IPS-20b (cell line): ENCODE data around the gene TSACC.
"Not testable (repeated sequence)": the region's sequence is repeated elsewhere in the genome, so short reads cannot be mapped to it uniquely, and the experiment has no call there.

Experiments
- H3K27ac ChIP-seq: one replicate; pipeline ENCODE4 v1.5.1; 2013; ENCODE audit warnings: low read length
- H3K27me3 ChIP-seq: 2 replicates; pipeline ENCODE4 v1.6.1; 2013; ENCODE audit warnings: mild to moderate bottlenecking, low read length, inconsistent platforms; ENCODE audit not compliant: insufficient read depth
- H3K36me3 ChIP-seq: 2 replicates; pipeline ENCODE4 v1.6.1; 2013; ENCODE audit warnings: low read depth, mild to moderate bottlenecking, inconsistent platforms, low read length, moderate library complexity; ENCODE audit not compliant: insufficient read depth
- H3K4me1 ChIP-seq: 2 replicates; pipeline ENCODE4 v1.6.1; 2013; ENCODE audit warnings: mild to moderate bottlenecking, control low read depth, inconsistent platforms, low read length, moderate library complexity; ENCODE audit not compliant: insufficient read depth
- H3K4me3 ChIP-seq: 2 replicates; pipeline ENCODE4 v1.5.1; 2013; ENCODE audit warnings: mild to moderate bottlenecking, low read length, inconsistent platforms
- H3K9ac ChIP-seq: 2 replicates; pipeline ENCODE4 v1.6.1; 2013; ENCODE audit warnings: low read depth, mild to moderate bottlenecking, inconsistent platforms, low read length, moderate library complexity
- H3K9me3 ChIP-seq: 2 replicates; pipeline ENCODE4 v1.6.1; 2013; ENCODE audit warnings: mild to moderate bottlenecking, low read depth, low read length, inconsistent platforms; ENCODE audit not compliant: insufficient read depth

Gene TSACC

GRCh38 chr1:156368157-156368658 lies 29.9 kb downstream of the TSACC start:
- H3K4me1 ChIP-seq = peaks cover 8% of the 10 kb centered on the region
- H3K27ac ChIP-seq = no peak overlapping the region
- H3K27me3 ChIP-seq = peaks cover 52% of the 10 kb centered on the region

GRCh38 chr1:156368889-156369684 lies 30.8 kb downstream of the TSACC start, which contains the start of gene RHBG:
TSS of gene RHBG (plus strand) at chr1:156369211. CDS start at chr1:156369250, 39 bp downstream.
- peak within 1 kb of the TSS; percentile 80 for H3K4me3 ChIP-seq
- H3K9me3 ChIP-seq = no peaks in the 10 kb centered on the region
- no peak within 1 kb of the TSS for H3K27ac ChIP-seq

More at GRCh38 chr1:156368157-156368658, 29.9 kb downstream of the TSACC start:
- no peak overlapping the region for H3K4me3 ChIP-seq
- H3K9me3 ChIP-seq = no peaks in the 10 kb centered on the region
- no peaks in the 10 kb centered on the region for H3K36me3 ChIP-seq
- no peak overlapping the region for H3K9ac ChIP-seq

DNA sequence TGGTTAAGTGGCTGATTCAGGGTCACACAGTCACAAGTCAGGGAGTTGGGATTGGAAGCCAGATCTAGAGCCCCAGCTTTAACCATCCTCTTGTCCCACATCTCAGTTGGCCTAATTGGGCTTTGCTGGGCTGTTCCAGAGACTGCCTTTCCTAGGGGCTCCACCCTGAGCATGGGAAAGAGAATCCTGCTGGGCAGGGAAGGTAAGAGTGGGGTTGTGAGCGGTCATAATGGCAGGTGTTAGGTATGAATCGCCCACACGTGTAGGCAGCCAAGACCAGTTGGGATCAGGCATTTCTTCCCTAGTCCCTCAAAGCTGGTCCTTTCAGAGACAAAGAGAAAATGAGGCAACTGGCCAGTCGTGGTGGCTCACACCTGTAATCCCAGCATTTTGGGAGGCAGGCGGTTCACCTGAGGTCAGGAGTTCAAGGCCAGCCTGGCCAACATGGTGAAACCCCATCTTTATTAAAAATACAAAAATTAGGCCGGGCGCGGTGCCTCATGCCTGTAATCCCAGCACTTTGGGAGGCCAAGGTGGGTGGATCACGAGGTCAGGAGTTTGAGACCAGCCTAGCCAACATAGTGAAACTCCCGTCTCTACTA lies 31.5 kb downstream of the TSACC start:
- Histone ChIP-seq H3K4me3 (peak overlapping the region; percentile 80), H3K27me3 (peaks cover 48% of the 10 kb centered on the region), H3K9ac (peak overlapping the region; percentile 64; the same call in 1 of the 2 replicates)
- H3K27ac ChIP-seq, H3K9me3 ChIP-seq, H3K4me1 ChIP-seq, H3K36me3 ChIP-seq: not testable (repeated sequence)

More at GRCh38 chr1:156368889-156369684, 30.8 kb downstream of the TSACC start, which contains the start of gene RHBG:
- H3K4me1 ChIP-seq = peaks cover 8% of the 10 kb centered on the region
- no peaks in the 10 kb centered on the region for H3K36me3 ChIP-seq
- peak within 1 kb of the TSS; percentile 64; the same call in 1 of the 2 replicates for H3K9ac ChIP-seq
- H3K27me3 ChIP-seq = peaks cover 52% of the 10 kb centered on the region

DNA sequence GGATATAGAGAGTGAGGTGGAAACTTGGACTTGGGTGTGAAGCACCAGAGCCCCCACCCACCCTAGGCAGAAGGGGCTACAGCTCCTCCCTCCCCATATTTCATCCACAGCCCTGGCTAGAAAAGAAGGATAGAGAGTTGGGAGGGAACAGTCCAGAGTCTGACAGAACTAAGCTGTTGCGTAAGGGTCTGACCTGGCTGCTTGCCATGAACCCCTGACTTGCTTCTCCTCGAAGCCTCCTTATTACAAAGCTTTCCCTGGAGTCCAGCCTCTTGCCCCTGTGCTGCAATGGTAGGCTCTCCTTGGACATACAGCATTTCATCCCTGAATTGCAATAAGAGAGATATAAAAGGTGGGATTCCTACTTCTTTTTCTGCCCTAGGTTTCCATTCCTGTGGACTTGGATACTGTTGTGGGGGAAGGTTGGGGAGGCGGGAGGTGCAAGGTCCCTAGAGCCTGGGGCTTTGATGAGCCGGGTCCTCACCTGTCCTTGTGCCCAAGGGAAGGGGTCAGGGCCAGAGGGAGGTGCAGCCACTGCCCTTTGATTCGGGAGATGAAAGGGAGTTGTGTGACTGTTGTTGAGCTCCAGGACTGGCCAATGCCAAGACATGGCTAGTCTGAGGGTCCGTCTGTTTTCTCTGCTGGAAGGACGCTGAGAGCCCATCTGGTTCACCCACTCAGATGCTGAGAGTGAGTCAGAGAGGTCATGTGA lies 33.4 kb downstream of the TSACC start:
- Histone ChIP-seq H3K27me3 (peaks cover 48% of the 10 kb centered on the region), H3K4me1 (peaks cover 7% of the 10 kb centered on the region), H3K4me3 (no peak overlapping the region), H3K9me3 (no peaks in the 10 kb centered on the region), H3K36me3 (no peaks in the 10 kb centered on the region), H3K27ac (no peak overlapping the region), H3K9ac (no peak overlapping the region)

GRCh38 chr1:156372265-156372586 lies 33.9 kb downstream of the TSACC start:
- Histone ChIP-seq H3K27me3 (peaks cover 44% of the 10 kb centered on the region), H3K9me3 (no peaks in the 10 kb centered on the region), H3K27ac (no peak overlapping the region), H3K4me1 (peaks cover 3% of the 10 kb centered on the region), H3K4me3 (no peak overlapping the region), H3K36me3 (no peaks in the 10 kb centered on the region), H3K9ac (no peak overlapping the region)

- Histone ChIP-seq H3K4me1 (no peaks in the 10 kb centered on the region; the same call in 1 of the 2 replicates), H3K9ac (no peak overlapping the region), H3K27me3 (peaks cover 37% of the 10 kb centered on the region), H3K4me3 (no peak overlapping the region), H3K9me3 (no peaks in the 10 kb centered on the region), H3K36me3 (no peaks in the 10 kb centered on the region), H3K27ac (no peak overlapping the region)
These were observed 34.5 kb downstream of the TSACC start for GRCh38 chr1:156372876-156373275.

- Histone ChIP-seq H3K27me3 (peaks cover 30% of the 10 kb centered on the region), H3K4me1 (no peaks in the 10 kb centered on the region; the same call in 1 of the 2 replicates)
These were observed 35.2 kb downstream of the TSACC start for GRCh38 chr1:156373546-156373945.

GRCh38 chr1:156376146-156376545 lies 37.8 kb downstream of the TSACC start:
- H3K4me1 ChIP-seq = no peaks in the 10 kb centered on the region; the same call in 1 of the 2 replicates
- no peaks in the 10 kb centered on the region for H3K36me3 ChIP-seq
- H3K27ac ChIP-seq = no peak overlapping the region
- H3K27me3 ChIP-seq = peaks cover 13% of the 10 kb centered on the region
- no peak overlapping the region for H3K9ac ChIP-seq
- no peak overlapping the region for H3K4me3 ChIP-seq
- no peaks in the 10 kb centered on the region for H3K9me3 ChIP-seq

More at GRCh38 chr1:156373546-156373945, 35.2 kb downstream of the TSACC start:
- Histone ChIP-seq H3K4me3 (no peak overlapping the region), H3K9ac (no peak overlapping the region), H3K36me3 (no peaks in the 10 kb centered on the region), H3K9me3 (no peaks in the 10 kb centered on the region), H3K27ac (no peak overlapping the region)

GRCh38 chr1:156376958-156377919 lies 38.9 kb downstream of the TSACC start:
- Histone ChIP-seq H3K9me3 (no peaks in the 10 kb centered on the region), H3K36me3 (no peaks in the 10 kb centered on the region), H3K4me3 (no peak overlapping the region), H3K9ac (no peak overlapping the region), H3K27me3 (peaks cover 13% of the 10 kb centered on the region), H3K4me1 (no peaks in the 10 kb centered on the region; the same call in 1 of the 2 replicates), H3K27ac (no peak overlapping the region)

GRCh38 chr1:156378557-156378956 lies 40.2 kb downstream of the TSACC start:
- Histone ChIP-seq H3K4me1 (no peaks in the 10 kb centered on the region; the same call in 1 of the 2 replicates), H3K36me3 (no peaks in the 10 kb centered on the region), H3K27ac (no peak overlapping the region), H3K4me3 (no peak overlapping the region), H3K9ac (no peak overlapping the region), H3K9me3 (no peaks in the 10 kb centered on the region), H3K27me3 (peaks cover 17% of the 10 kb centered on the region)
